Islet precursor cell (in vitro differentiated cells): Measurements from ENCODE around the gene BSDC1.
A peak's percentile ranks its signal among the peaks of the same experiment; 100 is the strongest.

Experiments used
- DNase-seq: peaks from one replicate; pipeline ENCODE4 v3.0.0-alpha.2; 2018

The BSDC1 gene

DNA sequence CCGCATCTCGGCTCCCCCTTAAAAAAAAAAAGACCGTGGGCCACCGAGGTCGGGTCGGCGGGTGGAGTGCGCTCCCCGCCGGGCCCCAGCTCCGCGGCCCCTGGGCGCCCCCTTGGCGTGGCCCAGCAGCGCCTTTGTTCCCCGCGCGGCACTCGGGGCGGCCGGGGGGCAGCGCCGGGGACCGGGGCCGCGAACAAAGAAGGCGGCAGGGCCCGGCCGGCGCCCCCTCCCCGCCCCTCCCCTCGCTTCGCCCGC is 58.8 kb downstream of the BSDC1 start:
- DNase-seq = no peak

DNA sequence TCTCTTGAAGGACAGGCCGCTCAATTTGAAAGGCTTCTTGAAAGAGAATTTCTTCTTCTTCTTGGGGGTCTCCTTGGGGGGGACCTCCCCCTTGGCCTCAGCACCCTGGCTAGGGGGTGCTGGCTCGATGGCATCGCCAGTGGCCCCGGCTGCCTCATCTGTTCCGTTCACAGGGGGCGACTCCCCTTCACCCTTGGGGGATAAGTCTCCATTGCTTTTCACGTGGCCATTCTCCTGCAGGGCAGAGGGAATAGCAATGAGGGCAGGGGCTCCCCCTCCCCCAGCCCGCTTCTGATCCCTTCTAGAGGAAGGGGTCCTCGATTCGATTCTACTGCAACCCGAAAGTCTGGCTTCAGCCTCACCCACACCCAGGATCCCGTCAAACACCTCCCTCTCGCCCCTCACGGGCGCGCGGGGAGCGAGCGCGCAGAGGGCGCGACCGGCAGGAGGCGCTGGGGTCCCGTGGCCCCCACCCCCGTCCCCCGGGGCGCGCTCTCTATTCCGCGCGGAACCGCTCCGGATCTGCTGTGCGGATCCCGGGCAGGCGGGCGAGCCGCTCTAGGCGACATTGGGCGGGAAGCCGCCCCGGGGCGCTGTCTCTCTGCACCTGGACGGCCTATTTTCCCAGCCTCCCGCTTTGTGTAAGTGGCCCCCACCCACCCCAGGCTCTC is 59.2 kb downstream of the BSDC1 start:
- DNase-seq = no peak

DNA sequence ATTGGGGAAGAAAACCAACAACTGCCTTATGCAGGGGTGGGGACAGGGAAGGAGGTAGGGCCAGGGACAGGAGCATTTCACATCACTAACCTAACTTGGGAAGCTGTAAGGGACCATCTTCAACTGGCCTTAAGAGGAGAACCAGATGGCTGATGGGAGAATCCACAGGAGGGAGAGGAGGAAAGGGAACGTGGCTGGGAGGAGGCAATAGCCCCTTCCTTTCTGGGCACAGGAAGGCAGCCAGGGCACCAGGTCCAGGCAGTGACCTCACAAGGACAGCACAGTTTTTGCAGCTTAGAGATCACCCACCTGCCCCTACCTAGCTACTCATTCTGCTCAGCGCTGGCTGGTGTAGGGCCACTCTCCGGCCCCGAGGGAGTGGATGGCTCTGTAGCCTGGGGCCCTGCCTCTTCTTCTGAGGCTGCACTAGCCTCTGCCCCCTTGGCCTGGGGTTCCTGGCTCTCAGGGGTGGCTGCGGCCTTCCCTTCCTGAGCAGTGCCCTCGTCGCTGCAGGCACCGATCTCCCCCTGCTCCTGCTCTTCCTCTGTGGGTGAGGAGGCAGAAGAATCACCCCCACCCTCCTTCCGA is 59.9 kb downstream of the BSDC1 start:
- no peak for DNase-seq

DNA sequence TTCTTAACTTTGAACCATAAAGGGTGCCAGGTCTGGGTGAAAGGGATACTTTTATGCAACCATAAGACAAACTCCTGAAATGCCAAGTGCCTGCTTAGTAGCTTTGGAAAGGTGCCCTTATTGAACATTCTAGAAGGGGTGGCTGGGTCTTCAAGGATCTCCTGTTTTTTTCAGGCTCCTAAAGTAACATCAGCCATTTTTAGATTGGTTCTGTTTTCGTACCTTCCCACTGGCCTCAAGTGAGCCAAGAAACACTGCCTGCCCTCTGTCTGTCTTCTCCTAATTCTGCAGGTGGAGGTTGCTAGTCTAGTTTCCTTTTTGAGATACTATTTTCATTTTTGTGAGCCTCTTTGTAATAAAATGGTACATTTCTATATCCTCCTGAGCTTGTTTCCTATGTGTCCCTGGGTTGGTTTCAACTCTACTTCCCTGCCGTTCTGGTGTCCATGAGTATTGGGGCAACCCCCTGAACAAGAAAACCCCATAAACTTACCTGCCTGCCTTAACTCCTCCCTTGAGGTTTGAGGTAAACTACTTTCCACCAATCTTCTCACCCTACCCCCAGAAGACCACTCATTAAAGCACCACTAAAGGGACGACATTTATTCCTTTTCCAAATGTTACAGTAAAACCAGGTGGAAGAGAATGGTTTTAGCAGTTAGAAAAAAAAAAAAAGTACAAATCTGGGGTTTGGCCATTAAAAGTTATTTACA is 60.8 kb downstream of the BSDC1 start:
- DNase-seq = no peak

DNA sequence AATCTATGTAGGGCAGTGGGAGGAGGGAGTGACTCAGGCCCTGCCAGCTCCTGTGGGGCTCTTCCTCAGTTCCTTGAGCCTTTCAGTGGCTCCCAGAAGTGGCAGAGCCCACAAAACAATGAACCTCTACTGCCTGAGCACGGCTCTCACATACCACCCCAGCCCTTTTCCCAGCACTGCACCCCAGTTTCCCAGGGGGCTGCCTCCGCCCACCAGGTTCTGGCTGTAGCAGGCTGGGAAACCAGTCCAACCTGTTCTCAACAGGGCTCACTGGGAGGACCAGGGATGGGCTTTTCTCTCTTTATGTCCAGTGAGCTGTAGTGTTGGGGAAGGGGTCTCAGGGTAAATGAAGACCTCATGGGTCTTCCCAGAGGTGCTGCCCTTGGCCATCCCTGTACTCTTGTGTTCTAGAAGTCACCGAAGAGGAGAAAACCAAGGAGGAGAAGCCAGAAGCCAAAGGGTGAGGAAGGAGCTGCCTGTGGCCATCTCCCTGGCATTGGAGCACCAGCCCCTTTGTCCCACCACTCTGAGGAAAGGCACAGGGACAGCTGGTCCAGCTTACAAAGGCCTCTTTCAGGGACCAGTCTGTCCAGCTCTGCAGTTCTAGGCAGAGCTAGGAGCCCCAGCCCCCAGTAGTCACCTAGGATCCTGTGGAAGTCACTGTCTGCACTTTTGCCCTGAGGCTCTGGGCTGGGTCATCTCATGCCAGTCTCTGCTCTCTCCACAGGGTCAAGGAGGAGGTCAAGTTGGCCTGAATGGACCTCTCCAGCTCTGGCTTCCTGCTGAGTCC is 61.8 kb downstream of the BSDC1 start:
- peak; percentile 90 for DNase-seq

DNA sequence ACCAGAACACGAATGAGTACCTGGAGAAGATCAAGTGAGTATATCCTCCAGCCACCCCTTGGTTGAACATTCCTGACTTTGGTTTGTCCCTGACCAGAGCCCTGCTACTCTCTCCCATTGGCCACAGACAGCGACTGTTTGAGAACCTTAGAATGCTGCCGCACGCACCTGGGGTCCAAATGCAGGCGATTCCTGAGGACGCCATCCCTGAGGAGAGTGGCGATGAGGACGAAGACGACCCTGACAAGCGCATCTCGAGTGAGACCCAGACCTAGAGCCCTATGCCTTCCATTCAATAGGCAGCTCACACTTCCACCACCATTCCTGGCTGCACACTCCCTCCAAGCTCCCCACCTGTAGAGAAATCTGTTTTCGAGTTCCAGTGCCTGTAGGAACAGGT is 62.7 kb downstream of the BSDC1 start:
- DNase-seq = no peak

DNA sequence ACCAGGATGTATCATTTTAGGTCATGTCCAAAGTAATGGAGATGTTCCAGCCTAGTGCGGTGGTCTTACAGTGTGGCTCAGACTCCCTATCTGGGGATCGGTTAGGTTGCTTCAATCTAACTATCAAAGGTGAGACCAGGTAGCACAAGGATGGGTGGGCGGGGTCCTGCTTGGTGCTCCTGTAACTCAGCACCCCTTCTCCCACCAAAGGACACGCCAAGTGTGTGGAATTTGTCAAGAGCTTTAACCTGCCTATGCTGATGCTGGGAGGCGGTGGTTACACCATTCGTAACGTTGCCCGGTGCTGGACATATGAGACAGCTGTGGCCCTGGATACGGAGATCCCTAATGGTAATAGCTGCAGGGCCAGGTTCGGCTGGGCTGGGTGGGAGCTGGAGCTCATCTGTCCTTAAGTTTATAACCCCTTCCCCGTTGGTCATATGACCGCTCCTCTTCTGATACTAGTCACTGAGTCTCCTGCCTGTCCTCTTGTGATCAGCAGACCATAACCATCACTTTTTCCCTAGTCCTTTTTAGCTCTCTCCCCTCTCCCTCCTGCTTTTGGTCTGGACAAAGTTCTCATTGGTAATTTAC is 63.6 kb downstream of the BSDC1 start:
- DNase-seq = no peak

DNA sequence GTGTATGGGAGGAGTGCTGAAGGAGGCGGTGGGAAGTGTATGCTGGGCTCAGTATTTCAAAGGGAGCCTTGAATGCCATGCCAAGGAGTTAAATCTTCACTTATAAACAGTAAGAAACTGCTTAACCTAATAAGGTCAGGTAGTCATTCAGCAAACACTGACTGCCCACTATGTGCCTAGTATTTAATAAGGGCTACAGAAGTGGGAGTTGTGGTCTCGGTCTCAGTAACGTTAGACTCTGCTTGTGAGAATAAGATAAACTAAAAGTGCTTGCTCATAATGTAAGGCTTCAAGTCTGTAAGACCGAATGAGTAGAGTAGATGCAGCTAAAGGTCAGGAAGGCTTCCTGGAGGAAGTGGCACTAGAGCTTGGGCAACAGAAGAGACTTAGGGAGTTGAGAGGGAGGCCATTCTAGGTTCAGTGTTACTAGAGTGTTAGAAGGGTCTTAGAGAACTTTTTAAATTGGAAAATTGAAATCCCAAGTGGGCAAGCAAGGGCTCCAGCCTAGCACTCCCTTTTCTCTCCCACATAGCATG is 64.2 kb downstream of the BSDC1 start:
- DNase-seq = no peak

DNA sequence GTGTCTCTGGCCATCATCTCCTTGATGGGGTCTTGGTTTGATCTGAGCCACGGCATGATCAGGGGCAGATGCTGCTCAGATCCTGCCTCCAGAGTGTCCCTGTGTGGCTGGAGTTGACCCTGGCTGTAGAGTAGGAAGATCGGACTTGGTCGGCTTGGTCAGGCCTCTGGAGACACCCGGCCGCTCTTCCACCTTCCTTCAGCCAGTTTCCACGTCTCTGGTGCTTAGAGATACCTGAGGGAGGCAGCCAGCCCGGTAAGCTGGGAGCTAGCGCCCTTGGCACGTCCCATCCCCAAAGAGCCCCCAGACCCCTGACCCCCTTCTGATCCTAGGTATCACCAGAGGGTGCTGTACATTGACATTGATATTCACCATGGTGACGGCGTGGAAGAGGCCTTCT is 67.0 kb downstream of the BSDC1 start:
- DNase-seq = no peak

DNA sequence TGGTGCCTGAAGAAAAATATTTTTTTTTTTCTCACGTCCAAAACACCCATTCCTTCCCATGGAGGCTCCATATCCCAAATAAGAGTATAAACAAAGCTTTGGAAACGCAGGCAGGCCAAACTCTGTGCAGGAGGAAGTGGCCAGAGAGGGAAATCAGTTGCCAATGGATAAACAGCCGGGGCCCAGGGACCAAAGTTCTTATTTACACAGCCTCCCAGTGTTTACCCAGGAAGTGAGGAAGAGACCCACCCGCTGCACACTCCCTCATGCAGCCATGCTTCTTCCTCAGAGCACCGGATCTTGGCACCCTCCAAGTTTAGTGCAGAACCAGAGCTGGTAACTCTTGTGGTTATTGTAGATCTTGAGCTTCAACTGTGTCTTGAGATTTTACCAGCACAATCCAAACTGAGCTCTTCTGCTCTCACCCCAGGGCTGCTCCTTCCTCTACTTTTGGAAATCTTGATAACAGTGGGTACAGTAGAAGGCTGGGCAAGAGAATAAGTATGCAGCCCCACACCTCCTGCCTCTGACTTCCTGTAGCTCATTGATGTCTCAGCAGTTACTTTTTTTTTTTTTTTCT is 72.4 kb downstream of the BSDC1 start:
- DNase-seq = no peak

DNA sequence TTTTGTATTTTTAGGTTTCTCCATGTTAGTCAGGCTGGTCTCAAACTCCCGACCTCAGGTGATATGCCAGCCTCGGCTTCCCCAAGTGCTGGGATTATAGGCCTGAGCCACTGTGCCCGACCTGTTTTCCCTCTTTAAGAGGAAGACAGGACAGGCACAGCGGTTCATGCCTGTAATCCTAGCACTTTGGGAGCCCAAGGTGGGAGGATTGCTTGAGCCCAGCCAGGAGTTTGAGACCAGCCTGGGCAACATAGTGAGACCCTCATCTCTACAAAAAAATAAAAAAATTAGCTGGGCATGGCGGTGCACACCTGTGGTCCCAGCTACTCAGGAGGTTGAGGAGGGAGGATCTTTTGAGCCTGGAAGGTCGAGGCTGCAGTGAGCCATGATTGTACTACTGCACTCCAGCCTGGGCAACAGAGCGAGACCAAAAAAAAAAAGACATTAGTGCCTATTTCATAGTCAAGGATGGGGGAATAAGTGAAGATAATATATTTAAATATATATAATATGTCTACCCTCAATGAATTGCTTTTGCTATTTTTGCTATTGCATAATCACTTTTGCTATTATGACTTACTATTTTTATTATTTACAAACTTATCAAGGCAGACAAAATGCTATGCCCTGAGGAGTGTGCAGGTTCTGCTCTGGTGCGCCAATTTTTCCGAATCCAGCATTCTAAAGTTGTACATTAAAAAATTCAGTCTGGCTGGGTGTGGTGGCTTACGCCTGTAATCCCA is 75.9 kb downstream of the BSDC1 start:
- DNase-seq = no peak

DNA sequence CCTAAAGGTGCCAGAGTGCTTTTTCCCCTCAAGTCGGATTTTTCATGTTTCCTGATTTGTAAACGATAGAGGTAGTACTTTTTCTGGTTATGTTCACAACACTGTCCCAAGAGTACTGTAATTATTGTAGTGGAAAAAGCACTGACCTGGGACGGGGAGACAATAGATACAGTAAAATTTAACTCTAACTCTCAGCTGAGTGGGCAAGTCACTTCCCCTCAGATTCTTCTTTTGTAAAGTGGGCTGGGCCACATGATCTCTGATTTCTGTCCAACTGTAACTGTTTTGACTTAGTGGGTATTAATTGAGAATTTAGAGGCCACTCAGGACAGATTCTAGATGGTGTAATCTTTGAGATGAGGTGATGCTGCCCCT is 77.4 kb downstream of the BSDC1 start:
- DNase-seq = no peak
